Peyer's patch (tissue), 4 donors: Measurements from ENCODE around the gene GFOD1.

Experiments used
- POLR2A ChIP-seq, 2 donors: fragments of 450-650 bp; IDR thresholded peaks; one replicate each; pipeline ENCODE4 v1.5.1; 2017; ENCODE audit warnings: antibody characterized with exemption in 2 of 2, mild to moderate bottlenecking in 2 of 2, moderate library complexity in 2 of 2
- TF ChIP-seq, protein P1 (sequence below), 6 experiments: fragments of 450-650 bp in 4 of 6; fragments of 200-600 bp in 2 of 6; sonication (generic) in 1 of 6; IDR thresholded peaks; one replicate each; pipeline ENCODE4 v1.5.1; 2017 to 2019; ENCODE audit warnings: antibody characterized with exemption in 6 of 6, mild to moderate bottlenecking in 3 of 6, moderate library complexity in 1 of 6

DNA sequence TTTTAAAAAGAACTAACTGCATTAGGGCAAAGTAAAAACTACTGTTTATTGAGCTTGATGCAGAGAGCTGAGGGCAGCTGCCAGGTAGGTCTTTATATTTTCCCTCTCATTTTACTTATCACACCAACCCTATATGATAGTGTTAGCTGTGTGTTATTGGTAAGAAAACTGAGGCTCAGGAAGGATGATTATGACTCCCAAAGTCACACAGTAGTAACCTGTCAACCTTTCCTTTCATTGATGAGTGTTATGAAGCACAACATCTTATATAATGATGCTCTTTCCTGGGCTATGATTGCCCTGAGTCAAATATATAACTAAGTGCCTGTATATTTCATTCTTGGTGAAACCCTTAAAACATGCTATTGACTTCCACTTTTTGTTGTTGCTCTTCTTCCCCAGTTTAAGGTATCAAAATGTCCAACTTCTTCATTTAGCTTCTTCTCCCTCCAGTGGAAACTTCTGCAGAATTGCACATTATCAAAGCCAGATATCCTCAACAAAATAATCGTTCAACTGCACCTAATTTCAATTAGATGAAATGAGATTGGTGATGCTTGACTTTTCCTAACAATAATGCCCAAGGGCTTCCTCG is 8.1 kb downstream of the GFOD1 start:
- no peak for TF ChIP-seq POLR2A (IDR thresholded peaks at IDR 0.05)
- TF ChIP-seq, protein P1, sequence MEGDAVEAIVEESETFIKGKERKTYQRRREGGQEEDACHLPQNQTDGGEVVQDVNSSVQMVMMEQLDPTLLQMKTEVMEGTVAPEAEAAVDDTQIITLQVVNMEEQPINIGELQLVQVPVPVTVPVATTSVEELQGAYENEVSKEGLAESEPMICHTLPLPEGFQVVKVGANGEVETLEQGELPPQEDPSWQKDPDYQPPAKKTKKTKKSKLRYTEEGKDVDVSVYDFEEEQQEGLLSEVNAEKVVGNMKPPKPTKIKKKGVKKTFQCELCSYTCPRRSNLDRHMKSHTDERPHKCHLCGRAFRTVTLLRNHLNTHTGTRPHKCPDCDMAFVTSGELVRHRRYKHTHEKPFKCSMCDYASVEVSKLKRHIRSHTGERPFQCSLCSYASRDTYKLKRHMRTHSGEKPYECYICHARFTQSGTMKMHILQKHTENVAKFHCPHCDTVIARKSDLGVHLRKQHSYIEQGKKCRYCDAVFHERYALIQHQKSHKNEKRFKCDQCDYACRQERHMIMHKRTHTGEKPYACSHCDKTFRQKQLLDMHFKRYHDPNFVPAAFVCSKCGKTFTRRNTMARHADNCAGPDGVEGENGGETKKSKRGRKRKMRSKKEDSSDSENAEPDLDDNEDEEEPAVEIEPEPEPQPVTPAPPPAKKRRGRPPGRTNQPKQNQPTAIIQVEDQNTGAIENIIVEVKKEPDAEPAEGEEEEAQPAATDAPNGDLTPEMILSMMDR (IDR thresholded peaks at IDR 0.05) = no peak
